ENCODE measurements around the gene TAF1B.
"Not testable (repeated sequence)": the region's sequence is repeated elsewhere in the genome, so short reads cannot be mapped to it uniquely, and the experiment has no call there.

The TAF1B gene

DNA sequence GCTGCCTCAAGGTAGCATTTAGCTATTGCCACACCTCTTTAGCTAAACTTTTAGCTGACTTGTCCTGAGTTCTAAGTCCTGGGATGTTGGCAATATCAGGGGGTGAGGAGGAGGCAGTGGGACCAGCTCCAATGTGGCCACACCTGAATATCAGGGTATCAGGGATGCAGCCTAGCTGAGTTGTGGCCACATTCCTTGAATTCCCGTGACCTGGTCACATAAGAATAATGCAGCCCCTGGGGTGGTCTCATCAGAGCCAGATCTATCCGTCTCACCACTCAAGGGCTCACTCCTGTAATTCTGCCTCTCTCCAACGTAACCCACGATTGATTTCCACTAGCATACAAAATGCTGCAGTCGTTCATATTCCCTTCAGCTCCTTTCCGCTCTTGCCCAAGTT lies 11.6 kb upstream of the TAF1B start:
- DNase-seq (ENCODE audit: low spot score) = no peak

DNA sequence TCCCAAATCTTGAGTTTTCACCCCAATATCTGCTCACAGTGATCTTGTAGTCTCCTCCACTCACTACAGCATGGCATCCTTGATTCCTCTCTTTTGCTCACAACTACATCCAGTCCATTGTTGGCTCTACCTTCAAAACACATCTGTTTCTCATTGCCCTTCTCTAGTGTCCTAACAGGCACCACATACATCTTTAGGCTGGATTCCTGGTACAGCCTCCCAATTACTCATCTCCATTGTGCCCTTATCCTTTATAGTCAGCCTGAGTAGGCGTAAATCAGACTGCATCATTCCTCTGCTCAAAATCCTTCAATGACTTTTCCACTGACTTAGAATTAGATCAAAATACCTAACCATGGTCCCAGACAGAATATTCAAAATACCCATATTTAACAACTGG lies 10.7 kb upstream of the TAF1B start:
- DNase-seq (ENCODE audit: low spot score) = no peak

DNA sequence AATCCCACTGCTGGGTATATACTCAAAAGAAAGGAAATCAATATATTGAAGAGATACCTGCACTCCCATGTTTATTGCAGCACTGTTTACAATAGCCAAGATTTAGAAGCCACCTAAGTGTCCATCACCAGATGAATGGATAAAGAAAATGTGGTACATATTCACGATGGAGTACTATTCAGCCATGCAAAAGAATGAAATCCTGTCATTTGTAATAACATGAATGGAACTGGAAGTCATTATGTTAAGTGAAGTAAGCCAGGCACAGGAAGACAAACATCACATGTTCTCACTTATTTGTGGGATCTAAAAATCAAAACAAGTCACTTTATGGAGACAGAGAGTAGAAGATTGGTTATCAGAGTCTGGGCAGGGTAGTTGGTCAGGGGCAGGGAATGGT lies 8.2 kb upstream of the TAF1B start:
- not testable (repeated sequence) for DNase-seq (ENCODE audit: low spot score)

DNA sequence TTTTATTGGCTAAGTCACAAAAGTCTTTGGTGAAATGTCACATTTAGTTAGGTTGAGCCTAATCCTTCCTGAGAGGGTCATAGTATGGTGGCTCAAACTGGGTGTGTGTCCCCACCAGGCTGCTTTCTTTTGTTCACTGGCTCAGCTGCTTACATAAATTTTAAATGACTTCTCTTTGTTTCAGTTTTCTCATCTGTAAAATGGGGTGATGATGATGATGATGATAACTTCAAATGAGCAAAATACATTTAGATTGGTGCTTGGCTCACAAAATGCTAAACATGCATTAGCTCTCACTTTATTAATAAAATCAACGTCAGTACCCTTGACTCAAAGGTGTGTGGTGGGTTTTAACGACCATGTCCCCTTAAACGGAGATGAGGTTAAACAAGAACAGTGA lies 7.2 kb upstream of the TAF1B start:
- DNase-seq (ENCODE audit: low spot score) = no peak

DNA sequence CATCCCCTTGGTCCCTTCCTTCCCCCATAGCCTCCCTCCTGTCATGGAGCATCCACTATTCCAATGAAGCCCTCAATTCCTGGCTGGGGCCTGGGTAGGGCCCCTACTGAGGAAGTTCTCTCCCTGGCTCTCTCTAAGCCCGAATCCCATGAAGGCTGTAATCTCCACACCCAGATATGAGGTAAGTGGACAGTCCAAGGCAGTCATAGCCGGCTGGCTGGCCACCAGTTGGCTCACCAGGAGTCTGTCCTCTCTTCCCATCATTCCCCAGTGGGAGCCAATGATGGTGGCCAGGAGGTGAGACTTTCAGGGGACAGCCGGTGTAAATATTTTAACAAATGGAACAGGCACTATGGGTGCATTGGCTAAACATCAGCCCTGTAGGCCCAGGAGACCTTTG lies 6.8 kb upstream of the TAF1B start:
- DNase-seq (ENCODE audit: low spot score) = no peak

DNA sequence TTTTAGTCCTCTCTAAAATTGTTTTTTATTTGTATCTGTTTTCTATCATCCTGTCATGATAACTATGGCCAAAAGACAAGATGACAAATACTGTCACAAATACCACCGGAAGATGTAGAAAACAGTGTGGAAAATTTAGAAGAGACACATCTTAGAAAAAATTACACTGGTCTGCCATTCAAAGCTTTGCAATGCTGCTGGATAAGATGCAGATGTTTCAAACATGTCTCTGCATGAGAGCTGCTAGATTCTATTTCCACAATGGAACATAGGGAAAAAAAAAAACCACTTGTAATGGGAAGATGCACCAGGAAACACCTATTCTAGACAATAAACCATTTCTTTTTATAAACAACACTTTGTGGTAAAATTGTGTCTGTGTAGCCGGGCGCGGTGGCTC lies 5.8 kb upstream of the TAF1B start:
- DNase-seq (ENCODE audit: low spot score) = no peak

DNA sequence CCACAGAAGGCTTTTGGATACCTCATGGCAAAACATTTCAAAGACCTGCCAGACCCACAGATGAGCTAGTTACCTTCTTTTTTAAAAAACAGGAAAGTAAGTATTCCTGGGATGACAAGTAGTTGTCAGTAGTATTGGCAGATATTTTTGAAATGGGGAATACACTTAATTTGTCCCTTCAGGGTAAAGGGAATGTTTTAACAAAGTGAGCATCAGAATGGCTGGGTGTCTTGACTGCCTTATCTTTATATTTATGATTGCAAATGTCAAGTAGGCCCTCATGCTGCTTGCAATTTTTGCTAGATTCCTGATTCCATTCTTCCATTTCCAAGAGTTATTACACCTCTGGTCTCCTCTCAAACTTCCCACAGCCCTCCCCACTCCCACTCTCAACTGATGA lies 4.9 kb upstream of the TAF1B start:
- no peak for DNase-seq (ENCODE audit: low spot score)

DNA sequence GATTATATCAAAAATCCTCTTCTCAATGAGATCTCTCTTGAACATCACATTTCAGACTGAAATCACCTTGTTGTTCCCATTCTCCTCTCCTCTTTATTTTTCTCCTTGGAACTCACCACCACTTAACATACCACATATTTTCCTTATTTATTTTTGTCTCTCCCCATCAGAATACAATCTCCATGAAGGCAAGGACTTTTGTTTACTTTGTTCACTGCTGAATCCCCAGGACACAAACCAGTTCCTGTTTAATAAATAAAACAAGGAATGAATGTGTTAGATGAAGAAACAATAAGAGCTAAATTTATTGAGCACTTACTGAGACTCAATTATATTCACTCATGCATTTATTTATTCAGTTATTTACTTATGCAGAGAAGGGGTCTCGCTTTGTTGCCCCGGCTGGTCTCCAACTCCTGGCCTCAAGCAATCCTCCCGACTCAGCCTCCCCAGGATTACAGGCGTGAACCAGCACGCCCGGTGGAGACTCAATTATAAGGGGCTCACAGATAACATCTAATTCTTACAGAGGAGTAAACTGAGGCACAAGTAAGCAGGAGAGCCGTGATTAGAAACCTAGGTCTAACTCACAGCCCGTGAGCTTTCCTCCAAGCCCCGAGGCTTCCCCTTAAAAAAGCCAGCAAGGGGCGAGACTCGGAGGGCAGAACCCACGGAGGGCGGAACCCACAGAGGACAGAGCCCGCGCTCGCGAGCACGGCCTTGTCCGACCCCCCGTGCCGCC lies 616 bp upstream of the TAF1B start:
- no peak for DNase-seq (ENCODE audit: low spot score)

DNA sequence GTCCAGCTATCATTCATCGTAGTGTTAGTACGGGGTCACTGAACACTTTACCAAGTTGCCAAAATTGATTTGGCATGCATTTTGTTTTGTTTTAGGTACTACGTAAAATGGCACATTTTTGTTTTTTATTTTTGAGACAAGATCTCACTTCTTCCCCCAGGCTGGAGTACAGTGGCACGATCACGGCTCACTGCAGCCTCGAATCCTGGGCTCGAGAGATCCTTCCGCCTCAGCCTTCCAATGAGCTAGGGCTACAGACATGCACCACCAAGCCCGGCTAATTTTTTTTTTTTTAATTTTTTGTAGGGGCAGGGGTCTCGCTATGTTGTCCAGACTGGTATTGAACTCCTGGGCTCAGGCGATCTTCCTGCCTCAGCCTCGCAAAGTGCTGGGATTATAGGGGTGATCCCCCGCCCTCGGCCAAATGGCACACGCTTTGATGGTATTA lies 786 bp downstream of the TAF1B start:
- no peak for DNase-seq (ENCODE audit: low spot score)

DNA sequence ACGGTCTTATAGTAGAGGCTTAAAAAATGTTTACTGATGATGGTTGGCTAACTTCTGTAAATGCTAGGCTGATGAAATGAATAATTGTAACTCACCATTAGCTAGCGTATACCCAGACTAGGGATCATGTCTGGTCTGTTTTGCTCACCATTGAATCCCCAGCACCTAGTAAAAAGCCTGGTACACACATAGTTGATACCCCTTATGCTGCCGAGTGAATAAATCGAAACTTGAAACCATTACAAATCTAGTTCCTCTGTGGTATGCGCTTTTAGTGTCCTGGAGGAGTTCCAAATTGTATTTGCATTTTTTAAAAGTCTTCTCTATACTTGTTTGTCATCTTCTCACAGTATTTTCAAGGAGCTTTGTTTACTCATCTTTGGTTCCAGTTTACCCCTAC lies 1.3 kb downstream of the TAF1B start:
- DNase-seq (ENCODE audit: low spot score) = no peak

DNA sequence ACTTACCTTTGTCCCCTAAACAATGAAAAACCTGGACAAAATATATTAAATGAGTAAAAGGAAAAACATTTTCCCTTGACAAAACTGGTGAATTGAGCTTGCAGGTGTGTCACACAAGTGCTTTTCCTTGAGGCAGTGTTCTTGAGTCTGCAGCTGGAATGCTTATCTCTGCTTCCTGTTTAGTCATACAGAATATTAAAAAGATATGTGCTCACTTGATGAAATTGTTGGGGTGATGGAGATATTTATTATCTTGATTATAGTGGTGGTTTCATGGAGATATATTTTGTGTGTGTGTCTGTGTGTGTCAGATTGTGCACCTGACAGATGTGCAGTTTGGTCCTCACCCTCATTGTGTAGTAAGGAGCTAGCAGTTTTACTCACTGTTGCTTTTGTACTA lies 3.3 kb downstream of the TAF1B start:
- DNase-seq (ENCODE audit: low spot score) = no peak

DNA sequence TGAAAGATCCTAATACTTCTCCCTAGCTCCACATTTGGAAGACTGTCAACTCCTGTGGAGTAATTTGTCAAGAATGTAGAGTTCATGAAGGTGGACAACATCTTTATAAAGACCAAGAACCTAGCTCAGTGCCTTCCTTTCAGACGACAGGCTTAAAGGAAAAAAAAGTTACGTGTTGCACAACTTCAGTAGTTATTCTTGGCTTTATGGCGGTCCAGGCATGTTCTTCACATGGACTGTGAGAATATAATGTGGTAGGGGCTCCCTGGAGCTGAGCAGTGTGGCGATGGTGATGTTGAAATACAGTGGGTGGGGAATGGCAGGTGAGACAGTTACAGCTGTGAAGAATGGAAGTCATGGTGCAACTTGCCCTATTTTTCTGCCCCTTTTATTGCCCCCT lies 3.9 kb downstream of the TAF1B start:
- DNase-seq (ENCODE audit: low spot score) = no peak

DNA sequence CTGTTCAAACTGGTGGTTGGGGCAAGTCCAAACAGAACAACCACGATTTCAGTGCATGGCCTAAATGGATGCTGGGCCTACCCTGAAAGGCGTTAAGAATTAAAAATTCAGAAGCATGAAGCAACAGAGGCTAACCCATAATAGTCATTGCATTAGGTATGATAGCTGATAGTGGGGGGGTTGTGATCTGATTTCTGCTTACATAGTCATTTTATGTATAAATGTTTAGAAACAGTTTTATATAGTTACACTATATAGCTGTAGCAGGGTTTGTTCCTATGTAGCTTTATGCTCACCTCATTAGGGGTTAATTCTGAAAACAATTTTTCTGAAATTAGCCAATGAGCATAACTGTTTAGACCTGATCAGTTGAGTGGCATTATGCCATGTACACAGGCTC lies 9.6 kb downstream of the TAF1B start:
- no peak for DNase-seq (ENCODE audit: low spot score)

DNA sequence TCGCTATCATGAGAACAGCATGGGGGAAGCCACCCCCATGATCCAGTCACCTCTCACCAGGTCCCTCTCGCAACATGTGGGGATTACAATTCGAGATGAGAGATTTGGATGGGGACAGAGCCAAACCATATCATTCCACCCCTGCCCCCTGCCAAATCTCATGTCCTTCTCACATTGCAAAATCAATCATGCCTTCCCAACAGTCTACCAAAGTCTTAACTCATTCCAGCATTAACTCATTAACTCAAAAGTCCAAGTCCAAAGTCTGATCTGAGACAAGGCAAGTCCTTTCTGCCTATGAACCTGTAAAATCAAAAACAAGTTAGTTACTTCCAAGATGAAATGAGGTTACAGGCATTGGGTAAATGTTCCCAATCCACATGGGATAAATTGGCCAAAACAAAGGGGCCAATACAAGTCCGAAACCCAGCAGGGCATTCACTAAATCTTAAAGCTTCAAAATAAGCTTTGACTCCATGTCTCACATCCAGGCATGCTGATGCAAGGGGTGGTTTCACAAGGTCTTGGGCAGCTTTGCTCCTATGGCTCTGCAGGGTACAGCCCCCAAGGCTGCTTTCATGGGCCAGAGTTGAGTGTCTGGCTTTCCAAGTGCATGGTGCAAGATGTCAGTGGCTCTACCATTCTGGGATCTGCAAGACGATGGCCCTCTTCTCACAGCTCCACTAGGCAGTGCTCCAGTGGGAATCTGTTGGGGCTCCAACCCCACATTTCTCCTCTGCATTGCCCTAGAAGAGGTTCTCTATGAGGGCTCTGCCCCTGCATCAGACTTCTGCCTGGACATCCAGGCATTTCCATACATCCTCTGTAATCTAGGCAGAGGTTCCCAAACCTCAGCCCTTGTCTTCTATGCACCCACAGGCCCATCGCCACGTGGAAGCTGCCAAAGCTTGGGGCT lies 14.8 kb downstream of the TAF1B start:
- no peak for DNase-seq (ENCODE audit: low spot score)

DNA sequence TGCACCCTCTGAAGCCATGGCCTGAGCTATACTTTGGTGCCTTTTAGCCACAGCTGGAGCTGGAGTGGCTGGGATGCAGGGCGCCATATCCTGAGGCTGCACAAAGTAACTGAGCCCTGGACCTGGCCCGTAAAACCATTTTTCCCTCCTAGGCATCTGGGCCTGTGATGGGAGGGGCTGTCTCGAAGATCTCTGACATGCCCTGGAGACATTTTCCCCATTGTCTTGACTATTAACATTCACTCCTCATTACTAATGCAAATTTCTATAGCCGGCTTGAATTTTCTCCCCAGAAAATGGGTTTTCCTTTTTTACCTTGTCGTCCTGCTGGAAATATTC lies 15.4 kb downstream of the TAF1B start:
- DNase-seq (ENCODE audit: low spot score) = no peak

DNA sequence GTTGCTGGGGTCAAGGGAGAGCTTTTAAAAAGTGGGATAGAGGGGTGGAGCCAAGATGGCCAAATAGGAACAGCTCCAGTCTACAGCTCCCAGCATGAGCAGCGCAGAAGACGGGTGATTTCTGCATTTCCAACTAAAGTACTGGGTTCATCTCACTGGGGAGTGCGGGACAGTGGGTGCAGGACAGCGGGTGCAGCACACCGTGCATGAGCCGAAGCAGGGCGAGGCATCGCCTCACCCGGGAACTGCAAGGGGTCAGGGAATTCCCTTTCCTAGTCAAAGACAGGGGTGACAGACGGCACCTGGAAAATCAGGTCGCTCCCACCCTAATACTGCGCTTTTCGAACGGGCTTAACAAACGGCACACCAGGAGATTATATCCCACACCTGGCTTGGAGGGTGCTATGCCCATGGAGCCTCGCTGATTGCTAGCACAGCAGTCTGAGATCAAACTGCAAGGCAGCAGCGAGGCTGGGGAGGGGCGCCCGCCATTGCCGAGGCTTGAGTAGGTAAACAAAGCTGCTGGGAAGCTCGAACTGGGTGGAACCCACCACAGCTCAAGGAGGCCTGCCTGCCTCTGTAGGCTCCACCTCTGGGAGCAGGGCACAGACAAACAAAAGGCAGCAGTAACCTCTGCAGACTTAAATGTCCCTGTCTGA lies 17.8 kb downstream of the TAF1B start:
- not testable (repeated sequence) for DNase-seq (ENCODE audit: low spot score)

DNA sequence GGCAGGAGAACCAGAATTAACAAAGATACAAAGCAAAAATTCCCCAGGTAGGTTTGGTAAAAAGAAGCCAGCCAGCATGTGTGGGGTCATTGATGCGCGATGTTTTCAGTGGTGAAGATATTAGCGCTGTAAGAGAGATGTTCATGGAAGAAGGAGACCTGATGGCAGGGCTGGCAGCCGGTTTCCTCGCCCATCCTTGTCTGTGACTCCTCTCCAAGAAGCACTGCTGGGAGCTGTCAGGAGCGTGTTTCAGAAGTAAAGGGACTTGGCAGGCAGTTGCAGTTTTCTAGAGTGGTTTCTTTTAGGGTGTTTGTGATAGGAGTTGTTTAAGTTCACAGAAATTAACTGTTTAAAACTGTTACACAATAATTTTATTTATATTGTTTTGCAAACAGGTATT lies 24.6 kb downstream of the TAF1B start:
- no peak for DNase-seq (ENCODE audit: low spot score)

DNA sequence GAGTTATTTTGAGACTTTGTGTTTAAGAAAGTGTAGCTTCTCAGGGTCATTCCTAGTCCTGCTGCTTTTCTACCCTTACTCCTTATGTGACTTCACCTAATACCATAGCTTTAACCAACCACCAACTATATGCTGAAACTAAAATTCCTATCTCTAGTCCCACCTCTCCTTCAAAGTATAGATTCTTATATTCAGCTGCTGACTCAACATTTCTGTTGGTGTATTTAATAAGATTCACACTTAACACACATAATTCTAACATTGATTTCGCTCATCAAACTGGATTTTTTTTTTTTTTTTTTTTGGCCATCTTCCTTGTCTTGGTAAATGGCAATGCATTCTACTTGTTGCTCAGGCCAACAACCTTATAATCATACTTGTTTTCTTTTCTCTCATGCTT lies 30.1 kb downstream of the TAF1B start:
- no peak for DNase-seq (ENCODE audit: low spot score)

DNA sequence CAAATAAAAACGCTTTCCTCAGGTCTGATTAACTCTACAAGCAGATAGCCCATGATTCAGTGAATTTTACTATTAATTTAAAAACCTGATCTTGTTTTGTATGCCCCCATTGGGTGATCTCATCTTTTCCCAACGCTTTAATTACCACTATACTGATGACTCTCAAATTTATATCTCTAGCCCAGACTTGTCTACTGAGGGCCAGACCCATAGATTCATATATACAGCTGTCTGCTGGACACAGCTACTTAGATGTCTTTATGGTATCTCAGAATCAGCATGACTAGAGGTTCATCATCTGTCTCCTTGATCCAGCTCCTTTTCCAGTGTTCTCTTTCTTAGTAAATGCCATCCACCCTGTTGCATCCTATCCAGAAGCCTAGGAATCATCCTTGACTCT lies 33.8 kb downstream of the TAF1B start:
- DNase-seq (ENCODE audit: low spot score) = no peak

DNA sequence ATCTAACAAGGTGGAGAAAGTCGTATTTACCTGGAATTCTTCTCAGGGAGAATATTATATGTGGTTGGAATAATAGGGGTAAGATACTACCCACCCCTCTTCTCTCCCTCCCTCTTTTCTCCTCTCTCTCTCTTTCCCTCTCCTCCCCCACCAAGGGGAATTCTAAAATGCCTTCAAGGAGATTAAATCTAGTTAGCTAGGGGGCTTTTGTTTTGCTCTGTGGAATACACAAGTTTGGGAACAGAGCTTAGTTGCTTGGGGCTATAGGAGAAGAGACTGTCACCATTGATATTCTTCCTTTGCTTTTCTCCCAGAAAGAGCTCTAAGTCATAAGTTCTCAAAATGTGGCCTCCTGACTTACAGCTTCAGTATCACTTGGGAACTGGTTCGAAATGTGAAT lies 34.5 kb downstream of the TAF1B start:
- no peak for DNase-seq (ENCODE audit: low spot score)

DNA sequence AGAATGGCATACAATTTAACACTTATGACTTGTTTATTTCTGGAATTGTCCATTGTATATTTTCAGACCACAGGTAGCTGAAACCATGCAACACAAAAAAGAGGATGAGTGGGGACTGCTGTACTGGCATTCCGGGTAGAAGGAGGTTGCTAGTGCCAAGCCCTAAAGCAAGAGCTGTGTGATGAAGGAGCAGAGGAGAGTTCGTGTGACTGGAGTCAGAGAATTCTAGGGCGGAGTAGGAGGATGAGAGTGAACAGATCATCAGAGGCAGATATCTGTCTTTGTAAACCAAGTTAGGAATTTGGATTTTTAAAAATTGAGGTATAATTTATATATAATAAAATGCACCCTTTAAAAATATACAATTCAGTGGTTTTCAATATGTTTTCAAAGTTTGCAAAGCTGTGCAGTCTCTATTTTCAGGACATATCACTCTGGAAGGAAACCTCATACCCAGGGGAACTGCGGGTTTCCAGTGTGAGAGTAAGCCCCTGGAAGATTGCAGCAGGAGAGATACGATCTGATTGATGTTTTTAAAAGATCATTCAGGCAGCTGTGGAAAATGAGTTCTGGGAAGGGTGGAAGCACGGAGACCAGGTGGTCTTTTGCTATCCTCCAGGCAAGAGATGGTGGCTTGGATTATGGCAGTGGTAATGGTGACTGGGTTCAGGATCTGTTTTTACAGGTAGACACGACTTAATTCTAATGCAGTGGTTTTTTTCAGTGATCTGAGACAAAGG lies 36.4 kb downstream of the TAF1B start:
- DNase-seq (ENCODE audit: low spot score) = no peak

DNA sequence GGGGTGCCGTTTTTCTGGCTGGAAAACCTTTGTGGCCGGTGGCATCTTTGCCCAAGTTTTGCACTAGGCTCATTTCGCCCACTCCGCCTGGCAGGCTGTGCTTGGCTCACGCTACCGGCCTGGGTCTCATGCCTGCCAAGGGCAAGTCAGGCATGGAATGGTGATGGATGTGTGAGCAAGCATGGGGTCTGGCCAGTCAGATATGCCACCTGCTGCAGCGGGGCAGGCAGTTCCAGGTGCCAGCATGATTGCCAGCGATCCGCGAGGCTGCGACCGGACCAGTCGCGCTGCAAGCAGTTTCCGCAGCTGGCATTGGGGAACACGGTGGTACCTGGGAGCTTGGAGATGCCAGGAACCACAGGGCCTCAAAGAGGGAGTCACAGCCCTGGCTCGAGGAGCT lies 40.6 kb downstream of the TAF1B start:
- no peak for DNase-seq (ENCODE audit: low spot score)
